ENCODE measurements around the gene ADAMTSL3.
"Not testable (repeated sequence)": the region's sequence is repeated elsewhere in the genome, so short reads cannot be mapped to it uniquely, and the experiment has no call there.

ADAMTSL3 gene

DNA sequence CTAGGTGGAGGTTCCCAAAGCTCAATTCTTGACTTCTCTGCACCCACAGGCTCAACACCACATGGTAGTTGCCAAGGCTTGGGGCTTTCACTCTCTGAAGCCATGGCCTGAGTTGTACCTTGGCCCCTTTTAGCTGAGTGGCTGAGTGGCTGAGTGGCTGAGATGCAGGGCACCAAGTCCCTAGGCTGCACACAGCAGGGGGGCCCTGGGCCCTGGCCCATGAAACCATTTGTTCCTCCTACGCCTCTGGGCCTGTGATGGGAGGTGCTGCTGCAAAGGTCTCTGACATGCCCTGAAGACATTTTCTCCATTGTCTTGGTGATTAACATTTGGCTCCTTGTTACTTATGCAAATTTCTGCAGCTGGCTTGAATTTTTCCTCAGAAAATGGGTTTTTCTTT, 103.4 kb downstream of the ADAMTSL3 start:
- not testable (repeated sequence) for FAIRE-seq

DNA sequence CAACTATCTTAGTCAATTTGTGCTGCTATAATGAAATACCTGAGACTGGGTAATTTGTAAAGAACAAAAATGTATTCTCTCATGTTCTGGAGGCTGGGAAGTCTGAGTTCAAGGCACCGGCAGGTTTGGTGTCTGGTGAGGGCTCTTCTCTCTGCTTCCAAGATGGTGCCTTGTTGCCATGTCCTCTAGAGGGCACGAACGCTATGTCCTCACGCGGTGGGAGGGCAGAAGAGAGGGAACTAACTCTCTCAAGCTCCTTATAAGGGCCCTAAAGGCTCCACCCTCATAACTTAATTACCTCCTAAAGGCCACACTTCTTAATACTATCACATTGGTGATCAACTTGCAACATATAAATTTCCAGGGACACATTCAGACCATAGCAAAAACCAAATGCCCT, 108.4 kb downstream of the ADAMTSL3 start:
- no peak for FAIRE-seq

DNA sequence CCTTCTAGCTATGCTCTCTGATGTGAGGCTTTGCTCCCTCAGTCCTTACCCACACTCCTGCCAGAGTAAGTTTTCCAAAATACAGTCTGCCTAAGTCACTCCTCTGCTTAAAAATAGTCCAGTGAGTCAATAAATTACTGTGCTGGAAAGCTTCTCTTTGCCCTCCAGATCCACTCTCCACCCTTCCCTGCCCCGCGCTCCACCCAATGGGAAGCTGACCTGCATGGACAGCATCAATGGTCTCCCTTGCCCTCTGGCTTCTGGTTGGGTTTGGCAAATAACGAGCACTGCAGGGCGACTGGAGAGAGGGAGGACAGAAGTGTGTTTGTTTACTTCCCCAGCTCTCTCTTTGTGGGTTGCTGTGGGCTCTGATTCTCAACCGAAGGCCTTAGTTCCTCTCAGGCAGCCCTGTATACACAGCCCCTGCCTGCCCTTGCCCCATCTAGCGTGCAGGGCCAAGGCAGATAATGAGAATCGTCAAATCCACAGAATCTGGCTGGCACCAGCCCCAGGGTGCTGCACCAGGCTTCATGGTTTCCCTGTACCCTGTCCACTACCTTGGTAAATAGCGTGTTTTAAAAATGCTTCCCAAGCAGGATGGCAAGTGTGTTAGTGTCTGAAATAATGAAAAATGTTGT, 110.4 kb downstream of the ADAMTSL3 start:
- no peak for FAIRE-seq

DNA sequence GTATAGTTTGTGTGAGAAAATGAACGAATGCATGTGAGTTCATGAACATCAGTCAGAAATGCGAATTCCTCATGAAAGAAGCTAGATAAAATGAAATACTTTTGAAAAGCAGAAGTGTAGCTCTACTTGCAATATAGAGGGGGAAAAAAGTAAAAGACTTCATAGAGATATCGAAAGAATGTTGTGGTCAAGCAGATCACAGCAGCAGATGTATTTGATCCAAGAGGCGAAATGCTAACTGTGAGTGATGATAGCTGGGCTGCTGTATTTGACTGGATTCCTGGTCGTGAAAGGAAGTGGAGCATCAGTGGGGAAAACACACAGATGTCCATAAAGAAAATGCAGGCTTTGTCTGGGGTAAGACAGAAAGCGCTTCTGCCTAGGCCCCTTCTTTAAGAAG, 112.4 kb downstream of the ADAMTSL3 start:
- no peak for FAIRE-seq

DNA sequence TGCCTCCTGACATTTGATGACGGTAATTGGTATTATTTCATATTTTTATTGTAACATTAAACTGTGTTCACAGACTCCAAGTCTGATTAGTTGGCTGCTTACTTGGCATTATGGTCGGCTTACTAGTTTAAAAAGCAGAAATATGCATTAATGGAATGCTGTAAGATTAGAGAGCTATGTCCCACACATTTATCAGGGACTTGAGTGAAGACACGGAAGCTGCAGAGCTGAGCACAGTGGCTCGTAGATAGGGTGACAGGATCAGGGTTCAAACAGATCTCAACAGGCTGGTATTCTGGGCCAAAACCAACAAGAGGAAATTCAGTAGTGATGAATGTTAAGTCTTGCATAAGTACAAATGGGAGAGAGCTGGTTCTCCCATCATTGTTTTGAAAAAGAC, 113.8 kb downstream of the ADAMTSL3 start:
- no peak for FAIRE-seq

DNA sequence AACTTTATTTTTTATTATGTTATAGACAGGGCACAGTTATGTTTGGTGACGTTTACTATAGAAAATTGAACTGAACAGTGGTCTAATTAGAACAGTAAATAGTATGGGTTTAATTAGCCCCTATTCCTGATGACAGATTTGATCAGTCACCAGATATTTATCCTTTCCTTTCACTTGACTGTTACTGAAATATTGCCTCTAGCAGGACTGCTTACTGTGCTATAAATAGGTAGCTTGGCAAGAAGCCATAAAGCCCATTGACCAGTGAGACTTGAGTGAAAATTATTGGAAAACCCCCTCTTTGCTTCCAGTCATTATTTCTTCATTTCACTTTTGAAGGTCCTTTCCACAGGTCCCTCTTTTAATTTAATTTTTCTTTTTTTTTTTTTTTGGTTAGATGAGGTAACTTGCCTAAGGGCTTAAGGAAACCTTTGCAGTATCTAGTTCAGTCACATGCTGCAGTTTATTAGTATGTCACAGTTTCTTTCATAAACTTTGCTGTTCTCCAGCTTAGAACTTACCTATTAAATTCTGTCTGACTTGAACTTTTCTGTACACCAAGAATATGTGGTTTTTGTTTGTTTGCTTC, 115.6 kb downstream of the ADAMTSL3 start:
- FAIRE-seq, result no peak

DNA sequence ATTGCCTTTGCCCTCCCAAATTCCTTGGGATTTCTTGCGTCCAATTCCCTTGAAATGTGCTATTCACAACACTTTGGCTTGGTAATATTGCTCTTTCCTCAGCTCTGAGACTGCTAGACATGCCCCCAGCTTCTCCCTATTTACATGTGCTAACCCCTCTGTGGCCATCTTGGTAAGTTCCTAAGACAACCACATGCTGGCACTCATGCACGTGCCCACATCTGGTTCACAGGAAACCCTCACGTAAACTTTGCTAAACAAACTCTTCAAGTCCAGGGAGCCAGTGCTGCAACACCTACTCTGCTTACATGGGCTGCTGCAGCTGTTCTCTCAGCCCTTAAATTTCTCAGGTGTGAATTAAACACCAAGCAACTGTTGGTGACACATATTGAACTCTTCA, 121.8 kb downstream of the ADAMTSL3 start:
- FAIRE-seq, result no peak

DNA sequence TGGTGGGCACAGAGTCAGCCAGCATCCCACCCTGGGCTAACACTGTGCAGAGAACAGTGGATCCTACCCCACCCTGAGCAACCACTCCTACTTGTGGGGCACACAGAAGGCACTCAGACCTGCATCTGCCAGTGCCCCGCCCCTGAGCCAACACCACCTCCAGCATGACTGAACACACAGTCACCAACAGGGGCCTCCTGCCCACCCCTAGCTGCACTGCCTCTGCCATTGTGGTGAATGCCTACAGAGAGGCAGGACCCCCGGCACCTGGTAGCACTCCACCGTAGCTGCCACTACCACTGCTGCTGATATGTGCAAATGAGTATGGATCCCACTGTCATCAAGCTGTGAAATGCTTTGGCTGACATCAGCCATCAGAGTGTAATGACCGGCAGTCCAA, 123.1 kb downstream of the ADAMTSL3 start:
- no peak for FAIRE-seq

DNA sequence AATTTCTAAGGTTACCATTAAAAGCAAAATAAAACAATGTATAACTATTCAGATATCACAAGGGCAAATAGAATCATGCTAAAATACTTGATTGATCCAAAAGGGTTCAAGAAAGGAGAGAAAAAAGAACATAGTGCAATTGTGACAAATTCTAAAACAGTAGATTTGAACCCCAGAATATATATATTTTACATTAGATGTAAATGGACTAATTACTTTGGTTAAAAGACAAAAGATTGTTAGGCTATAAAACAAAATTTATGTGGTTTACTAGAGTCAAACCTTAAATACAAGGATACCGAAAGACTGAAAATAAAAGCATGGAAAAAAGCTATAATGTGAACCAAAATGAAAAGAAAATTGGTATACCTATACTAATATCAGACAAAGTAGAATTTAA, 129.3 kb downstream of the ADAMTSL3 start:
- no peak for FAIRE-seq

DNA sequence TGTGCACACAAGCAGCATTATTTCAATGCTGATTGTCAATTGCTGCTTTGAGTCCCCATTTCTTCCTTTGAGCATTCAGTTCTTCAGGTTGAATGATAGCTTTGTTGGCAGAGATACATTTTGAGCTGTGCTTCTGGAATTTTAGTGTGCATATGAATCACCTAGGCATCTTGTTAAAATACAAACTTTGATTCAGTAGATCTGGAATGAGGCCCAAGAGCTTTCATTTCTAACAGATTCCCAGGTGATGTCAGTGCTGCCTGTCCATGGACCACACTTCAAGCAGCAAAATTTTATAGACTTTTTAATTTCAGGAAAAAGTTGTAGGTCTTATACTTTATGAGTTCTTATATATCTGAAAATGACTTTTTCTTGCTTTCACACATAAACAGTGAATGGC, 131.1 kb downstream of the ADAMTSL3 start:
- no peak for FAIRE-seq

DNA sequence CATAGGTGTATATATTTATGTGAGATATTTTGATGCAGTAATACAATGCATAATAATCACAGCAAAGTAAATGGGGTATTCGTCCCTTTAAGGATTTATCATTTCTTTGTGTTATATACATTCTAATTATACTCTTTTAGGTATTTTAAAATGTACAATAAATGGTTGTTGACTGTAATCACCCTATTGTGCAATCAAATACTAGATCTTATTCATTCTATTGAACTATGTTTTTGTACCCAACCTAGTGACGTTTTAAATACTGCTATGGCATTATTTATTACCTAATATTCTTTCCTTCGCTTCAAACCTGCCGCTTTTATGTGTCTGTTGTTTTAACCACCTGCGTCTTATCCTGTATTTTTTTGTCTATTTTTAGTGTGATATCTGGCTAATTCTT, 132.4 kb downstream of the ADAMTSL3 start:
- no peak for FAIRE-seq

DNA sequence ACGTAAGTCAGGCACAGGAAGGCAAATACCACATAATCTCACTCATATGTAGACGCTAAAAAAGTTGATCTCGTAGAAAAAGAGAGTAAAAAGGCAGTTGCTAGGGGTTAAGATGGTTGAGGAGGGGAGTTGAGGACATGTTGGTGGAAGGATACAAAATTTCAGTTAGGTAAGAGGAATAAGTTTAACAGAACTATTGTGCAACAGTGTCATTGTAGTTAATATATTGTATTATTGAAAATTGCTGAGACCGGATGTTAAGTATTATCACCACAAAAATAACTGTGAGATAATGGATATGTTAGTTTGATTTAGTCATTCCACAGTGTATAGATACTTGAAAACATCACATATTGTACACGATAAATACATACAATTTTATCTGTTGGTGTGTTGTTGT, 139.1 kb downstream of the ADAMTSL3 start:
- no peak for FAIRE-seq

DNA sequence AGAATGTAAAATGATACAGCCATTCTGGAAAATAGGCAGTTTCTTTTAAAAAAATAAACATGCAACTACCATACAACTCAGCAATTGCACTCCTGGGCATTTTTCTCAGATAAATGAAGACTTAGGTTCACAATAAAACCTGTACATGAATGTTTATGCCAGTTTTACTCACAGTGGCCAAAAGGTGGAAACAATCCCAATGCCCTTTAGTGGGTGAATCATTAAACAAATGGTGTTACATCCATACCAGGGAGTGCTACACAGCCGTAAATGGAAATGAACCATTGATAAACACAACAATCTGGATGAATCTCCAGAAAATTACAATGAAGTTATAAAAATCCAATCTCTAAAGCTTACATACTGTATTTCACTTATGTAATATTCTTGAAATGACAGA, 140.3 kb downstream of the ADAMTSL3 start:
- no peak for FAIRE-seq

DNA sequence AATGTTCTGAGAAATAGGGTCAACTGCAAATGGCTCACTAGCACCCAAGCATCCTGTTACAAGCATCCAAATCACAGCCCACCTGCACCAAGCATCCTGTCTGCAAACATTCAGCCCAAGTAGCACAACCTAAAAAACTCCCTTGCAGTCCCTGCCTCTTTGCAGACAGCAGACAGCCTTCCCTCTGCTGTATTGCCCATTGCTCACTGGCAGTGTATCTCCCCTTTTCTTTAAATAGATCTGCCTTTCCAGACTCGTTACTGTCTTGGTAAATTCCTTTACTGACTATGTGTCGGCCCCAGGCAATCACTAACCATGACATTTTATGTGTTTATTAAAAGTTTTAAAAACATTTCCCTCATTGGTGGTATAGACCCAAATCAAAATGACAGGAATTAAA, 155.4 kb downstream of the ADAMTSL3 start:
- FAIRE-seq, result no peak

DNA sequence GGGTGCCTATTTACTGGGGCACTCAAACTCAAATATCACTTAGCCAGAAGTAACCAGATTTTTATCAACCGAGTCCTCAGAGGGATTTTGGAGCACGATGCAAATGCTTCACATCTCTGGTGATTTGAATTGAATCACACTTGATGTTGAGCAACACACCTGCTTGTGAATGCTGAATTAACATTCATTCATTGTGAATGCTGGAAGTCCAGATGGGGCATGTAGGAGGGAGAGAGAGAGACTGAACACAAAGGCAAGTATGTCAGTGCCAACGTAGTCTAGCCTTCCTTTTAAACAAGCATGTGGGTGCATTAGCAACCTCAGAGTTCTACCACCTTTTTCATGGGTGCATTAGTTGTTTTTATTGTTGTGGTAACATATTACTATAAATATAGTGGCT, 156.2 kb downstream of the ADAMTSL3 start:
- FAIRE-seq, result no peak

DNA sequence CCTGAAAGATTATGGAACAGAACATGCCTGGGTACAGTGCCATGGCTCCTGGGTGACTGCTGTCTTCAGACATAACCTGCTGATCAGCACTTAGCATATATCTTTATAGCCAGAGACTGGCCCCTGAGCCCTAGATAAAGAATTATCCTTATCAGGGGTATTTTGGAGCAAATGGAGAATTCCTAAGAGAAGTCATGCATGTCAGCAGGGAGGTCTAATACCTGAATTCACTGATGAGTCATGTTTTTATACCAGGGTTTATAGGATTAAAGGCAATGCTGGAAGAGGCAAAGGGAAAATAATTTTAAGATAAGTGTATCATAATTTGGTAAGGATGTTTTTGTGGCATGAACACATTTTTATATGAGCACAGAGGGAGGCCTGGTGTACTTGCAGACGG, 159.8 kb downstream of the ADAMTSL3 start:
- FAIRE-seq, result no peak

DNA sequence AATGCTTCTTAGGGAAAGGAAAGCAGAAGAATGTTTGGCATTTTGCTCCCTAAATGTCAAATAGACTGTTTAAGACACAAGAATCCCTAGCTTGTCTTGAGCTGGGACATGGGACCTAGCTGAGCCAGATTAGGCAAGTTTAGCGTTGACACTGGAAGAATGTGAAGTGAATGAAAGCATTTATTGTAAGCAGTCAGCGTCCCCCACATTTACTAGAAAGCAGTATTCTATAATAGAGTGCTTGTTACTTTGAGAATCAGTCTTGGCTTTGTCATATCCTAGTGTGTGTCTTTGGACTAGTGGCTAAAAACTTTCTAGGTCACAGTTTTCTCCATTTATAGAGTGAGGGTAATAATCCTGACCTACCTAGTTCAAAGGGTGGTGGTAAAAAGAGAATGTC, 161.6 kb downstream of the ADAMTSL3 start:
- no peak for FAIRE-seq

DNA sequence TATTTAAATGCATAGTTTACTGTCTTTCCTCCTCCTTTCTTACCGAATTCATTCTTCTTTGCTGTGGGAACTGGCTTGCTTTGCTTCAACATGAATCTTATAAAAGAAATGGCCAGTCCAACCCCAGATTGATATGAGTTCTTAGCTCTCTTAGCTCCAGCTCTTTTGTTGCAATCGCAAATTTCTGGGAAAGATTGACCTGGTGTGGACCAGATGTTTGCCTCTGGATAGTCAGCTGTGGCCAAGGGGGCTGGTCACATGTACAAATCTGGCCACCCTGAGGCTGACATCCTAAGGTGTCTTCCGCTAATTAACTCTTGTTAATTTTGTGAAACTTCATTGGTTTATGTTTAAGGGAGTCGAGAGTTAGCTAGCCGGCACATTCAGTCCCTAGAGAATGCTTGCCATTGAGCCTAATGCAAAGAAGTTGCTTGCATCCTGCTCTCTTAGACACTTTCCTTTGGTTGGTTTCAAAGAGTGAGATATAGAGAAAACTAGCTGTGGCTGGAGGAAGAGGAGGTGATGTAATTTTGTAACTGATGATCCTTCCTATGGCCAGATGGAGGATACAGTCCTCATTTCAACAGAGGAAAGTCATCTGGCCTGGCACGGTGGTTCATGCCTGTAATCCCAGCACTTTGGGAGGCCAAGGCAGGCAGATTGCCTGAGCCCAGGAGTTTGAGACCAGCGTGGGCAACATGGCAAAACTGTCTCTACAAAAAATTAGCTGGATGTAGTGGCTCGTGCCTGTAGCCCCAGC, 162.4 kb downstream of the ADAMTSL3 start:
- FAIRE-seq, result no peak

DNA sequence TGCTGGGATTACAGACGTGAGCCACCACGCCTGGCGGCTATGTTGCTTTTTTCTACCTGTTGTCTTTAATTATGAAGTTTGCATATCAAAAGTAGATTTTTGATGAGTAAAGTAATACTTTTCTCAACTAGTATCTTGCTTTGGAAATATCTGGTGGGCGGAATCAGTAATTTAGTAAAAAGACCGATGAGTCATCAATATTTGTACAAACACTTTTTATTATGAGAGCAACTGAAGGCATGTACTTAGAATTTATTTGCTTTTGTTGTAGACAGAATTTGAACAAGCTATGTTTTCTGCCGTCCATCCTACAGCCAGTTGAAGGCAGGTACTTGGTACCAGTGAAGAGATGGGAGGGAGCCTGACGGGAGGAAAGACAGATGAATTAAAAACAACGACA, 164.7 kb downstream of the ADAMTSL3 start:
- FAIRE-seq, result no peak

DNA sequence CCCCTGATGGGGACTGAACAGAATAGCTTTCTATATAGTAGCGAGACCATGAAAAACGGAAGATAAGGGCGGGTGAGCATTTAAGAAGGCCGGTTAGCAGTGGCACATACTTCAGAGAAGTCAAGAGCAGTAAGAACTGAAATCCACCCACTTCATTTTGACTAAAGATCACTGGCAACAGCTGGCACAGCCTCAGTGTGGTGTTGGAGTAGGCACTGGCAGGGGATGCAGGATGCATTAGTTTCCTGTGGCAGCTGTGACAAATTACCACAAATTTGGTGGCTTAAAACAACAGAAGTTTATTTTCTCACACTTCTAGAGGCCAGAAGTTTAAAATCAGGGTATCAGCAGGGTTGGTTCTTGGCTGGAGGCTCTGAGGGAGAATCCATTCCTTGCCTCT, 176.5 kb downstream of the ADAMTSL3 start:
- FAIRE-seq, result no peak

DNA sequence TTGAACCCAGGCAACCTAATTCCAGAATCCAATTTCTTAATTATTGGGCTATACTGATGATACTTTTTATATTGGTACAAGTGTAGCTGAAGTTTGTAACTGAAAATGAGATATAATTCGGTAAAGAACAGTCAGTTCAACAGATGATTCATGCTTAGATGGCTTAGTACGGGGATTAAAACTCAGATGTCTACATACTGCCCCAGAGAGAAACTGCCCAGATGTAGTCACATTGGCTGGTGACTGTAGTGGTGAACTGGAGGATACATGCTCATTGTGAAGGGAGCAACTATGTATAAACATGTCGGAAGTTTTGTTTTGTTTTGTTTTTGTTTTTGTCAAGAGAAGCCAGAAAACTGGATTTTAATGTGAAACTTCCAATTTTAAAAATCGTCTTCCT, 179.6 kb downstream of the ADAMTSL3 start:
- no peak for FAIRE-seq

DNA sequence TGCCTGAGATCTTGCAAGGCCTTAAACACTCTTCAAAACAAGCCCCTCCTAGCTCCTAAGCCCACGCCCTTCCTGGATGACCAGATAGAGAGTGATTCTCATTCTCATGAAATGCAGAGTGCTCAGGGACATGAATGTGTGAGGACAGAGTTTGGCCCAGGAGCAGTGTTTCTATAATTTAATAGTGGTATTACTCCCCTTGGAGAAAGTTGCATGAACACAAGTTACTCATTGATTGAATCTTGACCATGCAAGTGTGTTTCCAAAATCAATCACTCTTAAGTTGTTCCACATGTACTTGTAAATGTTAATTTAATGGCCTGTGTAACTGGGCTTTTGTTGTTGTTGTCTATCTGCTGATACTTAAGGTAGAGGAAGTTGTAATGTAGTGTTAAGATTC, 181.6 kb downstream of the ADAMTSL3 start:
- no peak for FAIRE-seq

DNA sequence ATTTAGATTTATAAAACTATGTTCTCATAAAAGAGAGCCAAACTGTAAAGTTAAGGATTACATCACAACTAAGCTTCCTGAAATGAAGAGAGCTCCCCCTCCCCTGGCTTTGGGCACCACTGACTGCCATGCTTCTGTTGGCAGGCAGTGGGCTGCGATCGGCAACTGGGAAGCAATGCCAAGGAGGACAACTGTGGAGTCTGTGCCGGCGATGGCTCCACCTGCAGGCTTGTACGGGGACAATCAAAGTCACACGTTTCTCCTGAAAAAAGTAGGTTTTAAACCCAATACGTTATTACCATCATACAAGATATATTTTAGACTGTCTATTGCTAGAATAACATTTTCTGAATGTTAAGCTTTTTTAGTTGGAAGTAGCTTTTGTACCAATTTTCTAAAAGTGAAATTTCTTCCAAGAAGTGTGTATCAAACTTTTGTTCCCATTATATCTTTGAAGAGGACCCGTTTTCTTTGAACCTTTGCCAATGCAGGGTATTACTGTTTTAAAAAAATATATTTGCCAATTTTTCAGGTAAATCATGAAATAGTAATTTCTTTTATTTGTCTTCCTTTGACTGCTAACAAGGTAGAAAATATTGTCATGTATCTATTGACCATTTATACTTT, 184.1 kb downstream of the ADAMTSL3 start:
- no peak for FAIRE-seq

DNA sequence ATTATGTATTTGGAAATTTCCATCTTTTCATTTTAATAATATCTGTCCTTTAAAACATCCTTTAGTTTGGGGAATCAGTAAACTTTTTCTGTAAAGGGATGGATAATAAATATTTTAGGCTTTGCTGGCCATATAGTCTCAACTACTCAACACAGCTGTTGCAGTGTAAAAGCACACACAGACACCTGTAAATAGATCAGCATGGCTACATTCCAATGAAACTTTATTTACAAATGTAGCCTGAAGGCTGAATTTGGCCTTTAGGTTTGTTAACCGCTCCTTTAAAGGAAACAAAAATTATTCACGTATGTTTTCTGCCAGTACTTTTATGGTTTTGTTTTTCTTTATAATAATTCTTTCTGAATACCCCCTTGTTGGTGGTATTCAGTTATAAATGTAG, 184.8 kb downstream of the ADAMTSL3 start:
- no peak for FAIRE-seq
